Neural cell (in vitro differentiated cells): ENCODE results near the gene PNPLA1. TPM values are rescaled to one million over a fixed set of nuclear protein-coding genes. Genes with fewer than 3 reads are reported as not detected.

Source experiments
- H2AFZ ChIP-seq: fragments of 200-600, 300-800 bp; sonication (generic), shearing (Covaris generic); 2 replicates; pipeline ENCODE4 v1.6.0; 2014; ENCODE audit warnings: low read depth, mild to moderate bottlenecking, antibody characterized with exemption, low read length, moderate library complexity
- H3F3A ChIP-seq: fragments of 200-600 bp; shearing (Covaris generic); 2 replicates; pipeline ENCODE4 v1.6.1; 2016; ENCODE audit warnings: mild to moderate bottlenecking, moderate library complexity, mixed read lengths, antibody characterized with exemption, low read length; ENCODE audit not compliant: insufficient read depth, poor library complexity, severe bottlenecking
- H3K27ac ChIP-seq: fragments of 200-600, 300-800 bp; sonication (generic), shearing (Covaris generic); 2 replicates; pipeline ENCODE4 v1.5.1; 2014; ENCODE audit warnings: mild to moderate bottlenecking, low read length, moderate library complexity
- H3K27me3 ChIP-seq: fragments of 300-800, 200-600 bp; sonication (generic), shearing (Covaris generic); 2 replicates; pipeline ENCODE4 v1.6.0; 2014; ENCODE audit warnings: mild to moderate bottlenecking, low read depth, low read length, moderate library complexity; ENCODE audit not compliant: insufficient read depth
- H3K36me3 ChIP-seq: fragments of 300-800, 200-600 bp; sonication (generic), shearing (Covaris generic); 2 replicates; pipeline ENCODE4 v1.5.1; 2014; ENCODE audit warnings: mild to moderate bottlenecking, antibody characterized with exemption, low read length, moderate library complexity; ENCODE audit not compliant: insufficient read depth
- H3K4me2 ChIP-seq: fragments of 300-800, 200-600 bp; sonication (generic), shearing (Covaris generic); 2 replicates; pipeline ENCODE4 v1.6.0; 2014; ENCODE audit warnings: mild to moderate bottlenecking, low read length
- H3K4me3 ChIP-seq: fragments of 300-800, 200-600 bp; sonication (generic), shearing (Covaris generic); 2 replicates; pipeline ENCODE4 v1.5.1; 2014; ENCODE audit warnings: mild to moderate bottlenecking, low read length, moderate library complexity
- H3K79me2 ChIP-seq: fragments of 200-600 bp; shearing (Covaris generic); replicated peaks from 2 replicates; pipeline ENCODE4 v1.6.0; 2014; ENCODE audit warnings: mild to moderate bottlenecking, low read length, moderate library complexity; ENCODE audit not compliant: insufficient read depth
- H3K9ac ChIP-seq: fragments of 300-800, 200-600 bp; sonication (generic), shearing (Covaris generic); 2 replicates; pipeline ENCODE4 v1.6.1; 2016; ENCODE audit warnings: mild to moderate bottlenecking, low read length, mixed read lengths
- H3K9me2 ChIP-seq: fragments of 200-600 bp; shearing (Covaris generic); 2 replicates; pipeline ENCODE4 v1.6.1; 2016; ENCODE audit warnings: mild to moderate bottlenecking, low read length, mixed read lengths; ENCODE audit not compliant: insufficient read depth
- H3K9me3 ChIP-seq: fragments of 200-600, 300-800 bp; sonication (generic), shearing (Covaris generic); 2 replicates; pipeline ENCODE4 v1.6.1; 2016; ENCODE audit warnings: mild to moderate bottlenecking, mixed run types, low read length, moderate library complexity, mixed read lengths
- H4K20me1 ChIP-seq: fragments of 200-600 bp; shearing (Covaris generic); 2 replicates; pipeline ENCODE4 v1.6.1; 2016; ENCODE audit warnings: mild to moderate bottlenecking, mixed run types; ENCODE audit not compliant: insufficient read depth
- EP300 ChIP-seq: fragments of 450-650 bp; conservative IDR thresholded peaks from 2 replicates; pipeline ENCODE4 v1.6.1; 2014; ENCODE audit warnings: antibody characterized with exemption, mild to moderate bottlenecking, moderate library complexity; ENCODE audit not compliant: poor library complexity, severe bottlenecking
- EZH2 ChIP-seq: fragments of 200-600, 300-800 bp; shearing (Covaris generic), sonication (generic); IDR thresholded peaks from 2 replicates; pipeline ENCODE4 v1.6.1; 2014; ENCODE audit warnings: antibody characterized with exemption, low read length, borderline replicate concordance, mild to moderate bottlenecking; ENCODE audit not compliant: insufficient read depth, poor library complexity, severe bottlenecking
- MXI1 ChIP-seq: fragments of 450-650 bp; conservative IDR thresholded peaks from 2 replicates; pipeline ENCODE4 v1.6.1; 2014; ENCODE audit warnings: antibody characterized with exemption, mild to moderate bottlenecking; ENCODE audit not compliant: poor library complexity, severe bottlenecking
- POLR2AphosphoS5 ChIP-seq: IDR thresholded peaks from 2 replicates; pipeline ENCODE4 v1.6.1; 2012
- RAD21 ChIP-seq: fragments of 450-650 bp; conservative IDR thresholded peaks from 2 replicates; pipeline ENCODE4 v1.6.1; 2014; ENCODE audit warnings: antibody characterized with exemption, mild to moderate bottlenecking, moderate library complexity
- SMC3 ChIP-seq: fragments of 450-650 bp; conservative IDR thresholded peaks from 2 replicates; pipeline ENCODE4 v1.6.1; 2014; ENCODE audit warnings: antibody characterized with exemption, mild to moderate bottlenecking, moderate library complexity; ENCODE audit not compliant: poor library complexity
- TAF1 ChIP-seq: IDR thresholded peaks from 2 replicates; pipeline ENCODE4 v1.6.1; 2012; ENCODE audit warnings: low read depth
- polyA plus RNA-seq: library from polyadenylated mRNA; depleted of rRNA; stranded (reverse); fragments of >200 nt; gene quantifications from 2 replicates; pipeline ENCODE4 v1.2.3, GENCODE V29; 2014
- TF ChIP-seq, protein P1 (sequence below): fragments of 450-650 bp; IDR thresholded peaks from 2 replicates; pipeline ENCODE4 v1.5.1; 2014; ENCODE audit warnings: antibody characterized with exemption, mild to moderate bottlenecking, moderate library complexity; ENCODE audit not compliant: poor library complexity, severe bottlenecking
- TF ChIP-seq, protein P2 (sequence below): IDR thresholded peaks from 2 replicates; pipeline ENCODE4 v1.6.1; 2012; ENCODE audit warnings: borderline replicate concordance

The PNPLA1 gene
- polyA plus RNA-seq, 1 donor from 2014 or later, result not detected

DNA sequence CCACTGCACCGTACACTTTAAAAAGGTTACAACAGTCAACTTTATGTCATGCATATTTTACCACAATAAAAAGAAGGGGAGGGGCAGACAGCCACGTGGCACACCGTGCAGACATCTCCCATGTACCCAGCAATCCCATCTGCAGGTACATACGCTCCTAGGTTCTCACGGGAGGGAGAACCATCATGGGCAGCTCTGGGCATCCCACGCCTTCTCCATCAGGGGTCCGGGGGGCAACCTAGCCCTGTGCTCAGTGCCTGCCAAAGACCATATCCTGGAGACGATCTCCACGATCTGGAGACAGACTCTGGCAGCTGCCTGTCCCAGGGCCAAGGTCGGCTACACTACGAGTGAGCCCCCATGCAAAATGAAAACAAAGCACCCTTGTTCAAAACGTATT, 69.3 kb downstream of the PNPLA1 start:
- no peak overlapping the region for H3K9ac ChIP-seq
- no peaks in the 10 kb centered on the region for H3K79me2 ChIP-seq
- TF ChIP-seq MXI1 (no peak), EP300 (no peak)
- TF ChIP-seq, protein P1, sequence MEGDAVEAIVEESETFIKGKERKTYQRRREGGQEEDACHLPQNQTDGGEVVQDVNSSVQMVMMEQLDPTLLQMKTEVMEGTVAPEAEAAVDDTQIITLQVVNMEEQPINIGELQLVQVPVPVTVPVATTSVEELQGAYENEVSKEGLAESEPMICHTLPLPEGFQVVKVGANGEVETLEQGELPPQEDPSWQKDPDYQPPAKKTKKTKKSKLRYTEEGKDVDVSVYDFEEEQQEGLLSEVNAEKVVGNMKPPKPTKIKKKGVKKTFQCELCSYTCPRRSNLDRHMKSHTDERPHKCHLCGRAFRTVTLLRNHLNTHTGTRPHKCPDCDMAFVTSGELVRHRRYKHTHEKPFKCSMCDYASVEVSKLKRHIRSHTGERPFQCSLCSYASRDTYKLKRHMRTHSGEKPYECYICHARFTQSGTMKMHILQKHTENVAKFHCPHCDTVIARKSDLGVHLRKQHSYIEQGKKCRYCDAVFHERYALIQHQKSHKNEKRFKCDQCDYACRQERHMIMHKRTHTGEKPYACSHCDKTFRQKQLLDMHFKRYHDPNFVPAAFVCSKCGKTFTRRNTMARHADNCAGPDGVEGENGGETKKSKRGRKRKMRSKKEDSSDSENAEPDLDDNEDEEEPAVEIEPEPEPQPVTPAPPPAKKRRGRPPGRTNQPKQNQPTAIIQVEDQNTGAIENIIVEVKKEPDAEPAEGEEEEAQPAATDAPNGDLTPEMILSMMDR, result no peak
- no peak overlapping the region for H3K4me3 ChIP-seq
- H2AFZ ChIP-seq, result no peak overlapping the region
- no peaks in the 10 kb centered on the region for H3K9me2 ChIP-seq
- H3K27ac ChIP-seq, result no peak overlapping the region
- H3K27me3 ChIP-seq, result no peaks in the 10 kb centered on the region
- no peaks in the 10 kb centered on the region for H3K9me3 ChIP-seq
- no peaks in the 10 kb centered on the region for H3F3A ChIP-seq
- H4K20me1 ChIP-seq, result no peaks in the 10 kb centered on the region
- no peaks in the 10 kb centered on the region for H3K36me3 ChIP-seq
- no peak overlapping the region for H3K4me2 ChIP-seq

DNA sequence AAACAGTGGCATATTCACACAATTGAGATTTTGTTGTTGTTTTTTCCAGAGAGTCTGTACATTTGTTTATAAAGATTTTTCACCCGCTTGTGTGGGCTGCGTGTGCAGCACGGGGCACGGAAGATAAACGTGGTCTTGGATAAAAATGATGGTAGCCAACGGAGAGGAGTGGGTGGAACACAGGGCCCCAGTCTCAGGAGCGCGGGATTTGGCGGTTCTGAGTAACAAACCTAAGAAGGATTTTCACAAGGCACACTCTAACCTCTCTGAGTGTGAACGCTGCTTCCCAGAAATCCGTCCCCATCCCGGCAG, 70.4 kb downstream of the PNPLA1 start:
- H3K27ac ChIP-seq, result no peak overlapping the region
- H2AFZ ChIP-seq, result no peak overlapping the region
- no peaks in the 10 kb centered on the region for H3K9me2 ChIP-seq
- no peaks in the 10 kb centered on the region for H4K20me1 ChIP-seq
- no peaks in the 10 kb centered on the region for H3K36me3 ChIP-seq
- H3F3A ChIP-seq, result no peaks in the 10 kb centered on the region
- no peak overlapping the region for H3K4me2 ChIP-seq
- no peak overlapping the region for H3K9ac ChIP-seq
- no peaks in the 10 kb centered on the region for H3K79me2 ChIP-seq
- H3K9me3 ChIP-seq, result no peaks in the 10 kb centered on the region
- H3K4me3 ChIP-seq, result no peak overlapping the region
- no peaks in the 10 kb centered on the region for H3K27me3 ChIP-seq
- no peak for TF ChIP-seq EZH2
- TF ChIP-seq EP300, result no peak
- no peak for TF ChIP-seq TAF1
- TF ChIP-seq, protein P1, result no peak
- no peak for TF ChIP-seq POLR2AphosphoS5
- no peak for TF ChIP-seq RAD21
- TF ChIP-seq, protein P2, sequence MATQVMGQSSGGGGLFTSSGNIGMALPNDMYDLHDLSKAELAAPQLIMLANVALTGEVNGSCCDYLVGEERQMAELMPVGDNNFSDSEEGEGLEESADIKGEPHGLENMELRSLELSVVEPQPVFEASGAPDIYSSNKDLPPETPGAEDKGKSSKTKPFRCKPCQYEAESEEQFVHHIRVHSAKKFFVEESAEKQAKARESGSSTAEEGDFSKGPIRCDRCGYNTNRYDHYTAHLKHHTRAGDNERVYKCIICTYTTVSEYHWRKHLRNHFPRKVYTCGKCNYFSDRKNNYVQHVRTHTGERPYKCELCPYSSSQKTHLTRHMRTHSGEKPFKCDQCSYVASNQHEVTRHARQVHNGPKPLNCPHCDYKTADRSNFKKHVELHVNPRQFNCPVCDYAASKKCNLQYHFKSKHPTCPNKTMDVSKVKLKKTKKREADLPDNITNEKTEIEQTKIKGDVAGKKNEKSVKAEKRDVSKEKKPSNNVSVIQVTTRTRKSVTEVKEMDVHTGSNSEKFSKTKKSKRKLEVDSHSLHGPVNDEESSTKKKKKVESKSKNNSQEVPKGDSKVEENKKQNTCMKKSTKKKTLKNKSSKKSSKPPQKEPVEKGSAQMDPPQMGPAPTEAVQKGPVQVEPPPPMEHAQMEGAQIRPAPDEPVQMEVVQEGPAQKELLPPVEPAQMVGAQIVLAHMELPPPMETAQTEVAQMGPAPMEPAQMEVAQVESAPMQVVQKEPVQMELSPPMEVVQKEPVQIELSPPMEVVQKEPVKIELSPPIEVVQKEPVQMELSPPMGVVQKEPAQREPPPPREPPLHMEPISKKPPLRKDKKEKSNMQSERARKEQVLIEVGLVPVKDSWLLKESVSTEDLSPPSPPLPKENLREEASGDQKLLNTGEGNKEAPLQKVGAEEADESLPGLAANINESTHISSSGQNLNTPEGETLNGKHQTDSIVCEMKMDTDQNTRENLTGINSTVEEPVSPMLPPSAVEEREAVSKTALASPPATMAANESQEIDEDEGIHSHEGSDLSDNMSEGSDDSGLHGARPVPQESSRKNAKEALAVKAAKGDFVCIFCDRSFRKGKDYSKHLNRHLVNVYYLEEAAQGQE, result no peak
- TF ChIP-seq SMC3, result no peak
- no peak for TF ChIP-seq MXI1
